Measurements from ENCODE around the gene DNM3.

The DNM3 gene

DNA sequence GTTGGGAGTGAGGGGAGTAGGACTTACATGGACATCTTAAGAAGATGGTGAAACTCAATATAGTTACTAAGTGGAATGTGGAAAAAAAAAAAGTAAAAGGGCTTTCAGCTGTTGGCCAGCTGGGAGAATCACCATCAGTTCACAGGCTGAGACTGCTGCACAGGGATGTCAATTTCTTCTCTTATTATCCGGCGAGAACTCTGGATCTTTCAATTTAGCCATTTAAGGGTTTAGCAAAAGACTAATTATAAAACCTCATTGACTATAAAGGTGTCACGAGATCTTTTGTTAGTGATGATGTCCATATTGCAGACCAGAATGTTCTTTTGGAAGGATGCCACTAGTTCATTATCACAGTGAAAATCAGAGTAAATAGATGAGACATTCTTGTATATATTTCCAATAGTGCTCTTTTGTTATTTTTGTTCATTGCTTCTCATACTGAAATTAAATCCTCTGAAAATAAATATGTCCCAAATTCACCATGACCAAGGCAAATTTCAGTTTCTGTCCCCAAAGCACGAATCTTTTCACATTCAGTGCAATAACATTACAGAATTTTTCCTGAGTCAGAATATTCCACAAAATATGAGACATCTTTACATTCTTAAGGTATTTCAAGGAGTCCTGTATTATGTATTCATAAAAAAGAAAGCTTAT lies 266.1 kb downstream of the DNM3 start:
- DNase-seq (ENCODE audit: low read depth, low spot score) = no peak

GRCh38 chr1:172108161-172108893 lies 267.0 kb downstream of the DNM3 start:
- DNase-seq (ENCODE audit: low read depth, low spot score) = no peak

- no peak for DNase-seq (ENCODE audit: low read depth, low spot score)
These were observed 268.1 kb downstream of the DNM3 start for GRCh38 chr1:172109359-172109758.

DNA sequence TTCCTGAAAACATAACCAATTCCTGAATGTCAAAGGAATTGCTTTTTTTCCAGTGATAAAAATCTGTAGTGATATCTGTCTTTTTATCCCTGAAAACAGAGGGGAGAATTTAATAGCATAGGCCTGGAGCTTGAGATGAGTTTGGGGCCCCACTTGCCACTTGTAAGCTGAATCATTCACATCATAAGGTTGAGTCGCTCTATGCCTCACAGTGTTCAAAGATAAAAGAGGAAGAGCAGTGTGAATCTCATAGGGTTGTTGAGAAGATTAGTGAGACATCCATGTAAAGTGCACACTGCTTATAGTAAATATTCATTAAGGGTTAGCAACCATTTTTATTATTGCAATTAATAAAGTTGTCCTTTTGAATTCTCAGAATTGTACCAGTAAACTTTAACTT lies 271.3 kb downstream of the DNM3 start:
- no peak for DNase-seq (ENCODE audit: low read depth, low spot score)

DNA sequence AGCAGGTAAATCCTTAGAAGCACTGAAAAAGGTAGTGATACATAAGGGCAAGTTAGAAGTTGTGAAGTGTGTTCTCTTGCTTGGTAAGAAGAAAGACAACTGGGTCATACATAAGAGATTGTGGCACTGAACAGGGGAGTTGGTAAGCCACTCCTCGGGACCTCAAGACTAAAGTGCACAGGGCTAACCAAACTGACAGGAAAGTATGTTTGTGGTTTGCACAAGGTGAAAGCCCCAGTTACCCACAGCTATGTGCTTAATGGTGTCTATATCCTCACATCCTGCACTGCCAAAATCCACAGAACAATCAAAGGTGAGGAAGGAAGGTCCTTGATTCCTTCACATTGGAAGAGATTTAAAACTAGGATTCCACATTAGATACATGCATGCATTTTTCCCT lies 276.5 kb downstream of the DNM3 start:
- no peak for DNase-seq (ENCODE audit: low read depth, low spot score)

- no peak for DNase-seq (ENCODE audit: low read depth, low spot score)
These were observed 277.3 kb downstream of the DNM3 start for GRCh38 chr1:172118618-172119017.

GRCh38 chr1:172119184-172119583 lies 277.9 kb downstream of the DNM3 start:
- DNase-seq (ENCODE audit: low read depth, low spot score) = no peak

DNA sequence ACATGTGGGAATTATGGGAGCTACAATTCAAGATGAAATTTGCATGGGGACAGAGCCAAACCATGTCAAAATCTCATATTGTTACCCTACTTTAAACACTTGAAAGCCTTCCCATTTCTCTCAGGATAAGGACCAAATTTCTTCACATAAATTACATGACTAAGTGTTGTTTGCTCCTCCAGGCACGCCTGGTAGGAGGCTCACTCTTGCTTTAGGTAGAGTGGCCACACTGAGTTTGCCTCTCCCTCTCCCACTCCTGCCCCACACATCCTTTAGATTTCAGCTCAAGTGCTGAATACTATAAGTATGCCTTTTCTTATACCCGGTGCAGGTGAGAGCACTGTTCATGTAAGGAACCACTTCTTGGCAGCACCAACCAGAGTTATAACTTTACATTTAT lies 279.1 kb downstream of the DNM3 start:
- no peak for DNase-seq (ENCODE audit: low read depth, low spot score)

GRCh38 chr1:172121081-172121717 lies 279.9 kb downstream of the DNM3 start:
- no peak for DNase-seq (ENCODE audit: low read depth, low spot score)

GRCh38 chr1:172122381-172122780 lies 281.1 kb downstream of the DNM3 start:
- DNase-seq (ENCODE audit: low read depth, low spot score) = no peak

DNA sequence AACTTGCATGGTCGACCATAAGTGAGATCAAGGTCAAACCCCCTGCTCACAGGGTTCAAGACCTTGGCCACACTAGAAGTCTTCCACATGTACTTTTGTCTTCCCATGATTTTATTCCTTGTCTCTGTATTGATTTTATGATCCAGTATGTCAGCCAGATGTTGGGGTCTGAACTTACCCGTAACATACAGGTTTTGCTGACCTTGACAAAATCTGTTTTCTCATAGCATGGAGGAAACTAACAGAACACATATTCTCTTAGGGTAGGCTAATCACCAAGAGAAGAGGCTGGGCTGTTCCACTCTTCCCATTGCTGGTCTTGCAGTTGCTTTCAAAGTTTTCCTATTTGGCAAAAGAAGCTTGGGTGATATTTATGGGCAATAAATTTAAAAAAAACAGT lies 284.0 kb downstream of the DNM3 start:
- no peak for DNase-seq (ENCODE audit: low read depth, low spot score)

DNA sequence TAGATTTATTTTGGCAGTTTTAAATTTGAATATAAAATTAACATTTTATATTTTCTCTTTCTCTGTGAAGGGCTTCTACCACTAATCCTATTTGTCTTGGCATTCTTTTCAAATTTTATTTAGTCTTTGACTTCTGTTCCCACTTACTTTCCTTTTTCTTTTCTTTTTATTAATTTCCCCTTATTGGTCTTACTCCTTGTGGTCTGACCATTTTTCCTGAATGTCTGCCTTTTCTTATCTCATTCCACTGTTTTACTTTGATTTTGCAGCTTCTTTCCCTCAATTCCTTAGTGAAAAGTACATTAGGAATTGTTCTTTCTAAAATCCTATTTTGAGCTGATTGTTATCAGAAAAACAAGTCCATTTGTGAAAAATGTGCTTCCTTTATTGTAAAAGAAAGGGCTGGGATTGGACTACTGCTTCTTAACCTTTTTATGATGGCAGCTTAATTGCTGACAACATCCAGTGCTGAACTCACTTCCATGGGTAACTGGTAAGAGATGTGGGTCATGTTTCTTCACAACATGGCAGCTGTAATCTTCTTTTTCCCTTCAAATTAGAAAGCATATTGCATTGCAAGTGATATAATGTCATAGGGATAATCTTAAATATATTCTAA lies 284.6 kb downstream of the DNM3 start:
- DNase-seq (ENCODE audit: low read depth, low spot score) = no peak

- DNase-seq (ENCODE audit: low read depth, low spot score) = no peak
These were observed 291.5 kb downstream of the DNM3 start for GRCh38 chr1:172132836-172133235.

DNA sequence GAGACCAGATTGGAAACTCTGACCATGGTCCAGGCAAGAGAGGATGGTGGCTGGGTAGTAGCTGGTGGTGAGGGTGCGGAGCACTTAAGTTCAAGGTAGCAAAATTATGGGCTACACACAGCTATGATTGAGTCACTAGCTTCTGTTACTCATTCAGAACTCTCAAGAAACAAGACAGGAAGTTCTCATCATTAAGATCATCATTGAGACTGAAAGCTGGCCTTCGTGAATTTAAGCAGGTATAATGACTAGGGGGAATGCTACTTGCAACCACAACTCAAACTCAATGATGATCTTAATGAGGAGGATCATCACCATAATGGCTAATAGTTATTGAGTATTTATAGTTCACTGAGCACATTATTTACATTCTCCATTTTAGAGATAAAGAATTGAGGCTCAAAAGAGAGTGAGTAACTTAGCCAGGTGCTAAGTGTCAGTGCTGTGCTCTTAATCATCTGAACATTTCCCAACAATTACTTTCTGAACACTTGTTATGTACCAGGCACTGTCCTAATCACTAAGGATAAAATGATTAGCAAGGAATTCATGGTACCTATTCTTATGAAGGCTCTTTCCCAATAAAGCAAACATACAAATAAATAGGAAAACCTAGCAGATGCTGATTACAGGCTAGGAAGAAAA lies 292.9 kb downstream of the DNM3 start:
- DNase-seq (ENCODE audit: low read depth, low spot score) = no peak

DNA sequence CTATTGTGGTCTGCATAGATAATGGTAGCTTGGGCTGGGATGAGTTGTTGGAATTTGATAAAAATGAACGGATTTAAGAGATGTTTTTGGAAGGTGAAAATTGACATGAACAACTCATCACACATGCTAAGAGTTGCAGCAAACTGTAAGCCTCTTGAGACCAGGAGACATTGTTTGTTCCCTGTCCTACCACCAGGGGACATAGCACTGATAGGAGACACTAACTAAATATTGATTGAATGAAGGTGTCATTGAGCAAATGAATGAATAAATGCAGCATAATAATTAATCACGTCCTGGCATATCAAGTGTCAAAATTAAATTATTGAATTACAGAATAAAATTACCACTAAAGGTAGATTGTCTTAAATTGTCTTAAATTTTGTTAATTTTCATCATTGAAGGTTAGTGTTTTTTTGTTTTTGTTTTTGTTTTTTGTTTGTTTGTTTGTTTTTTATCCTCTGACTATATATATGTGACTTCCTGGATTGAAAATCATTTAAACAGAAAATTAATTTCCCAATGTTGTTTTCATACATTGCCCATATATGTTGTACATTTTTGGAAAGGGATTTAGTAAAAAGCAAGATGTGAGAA lies 293.9 kb downstream of the DNM3 start:
- no peak for DNase-seq (ENCODE audit: low read depth, low spot score)

GRCh38 chr1:172135978-172136610 lies 294.8 kb downstream of the DNM3 start:
- no peak for DNase-seq (ENCODE audit: low read depth, low spot score)

DNA sequence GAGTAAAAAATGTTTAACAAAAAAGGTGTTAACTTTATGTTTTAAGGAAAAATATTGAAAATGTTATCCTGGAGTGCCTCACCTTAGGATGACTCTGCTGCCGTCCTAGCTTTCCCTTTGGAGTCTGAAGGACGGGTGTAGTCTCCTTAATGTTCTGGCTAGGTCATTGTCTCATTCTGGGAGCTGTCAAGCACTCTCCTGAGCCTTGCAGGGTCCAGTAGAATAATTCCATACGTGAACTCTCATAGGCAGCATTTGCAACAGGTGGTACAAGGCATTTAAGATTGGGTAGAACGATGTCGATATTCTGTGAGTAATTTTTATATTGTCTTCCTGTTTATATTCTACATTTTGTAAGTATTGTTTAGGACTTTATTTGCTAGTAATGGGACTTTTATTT lies 295.6 kb downstream of the DNM3 start:
- no peak for DNase-seq (ENCODE audit: low read depth, low spot score)

DNA sequence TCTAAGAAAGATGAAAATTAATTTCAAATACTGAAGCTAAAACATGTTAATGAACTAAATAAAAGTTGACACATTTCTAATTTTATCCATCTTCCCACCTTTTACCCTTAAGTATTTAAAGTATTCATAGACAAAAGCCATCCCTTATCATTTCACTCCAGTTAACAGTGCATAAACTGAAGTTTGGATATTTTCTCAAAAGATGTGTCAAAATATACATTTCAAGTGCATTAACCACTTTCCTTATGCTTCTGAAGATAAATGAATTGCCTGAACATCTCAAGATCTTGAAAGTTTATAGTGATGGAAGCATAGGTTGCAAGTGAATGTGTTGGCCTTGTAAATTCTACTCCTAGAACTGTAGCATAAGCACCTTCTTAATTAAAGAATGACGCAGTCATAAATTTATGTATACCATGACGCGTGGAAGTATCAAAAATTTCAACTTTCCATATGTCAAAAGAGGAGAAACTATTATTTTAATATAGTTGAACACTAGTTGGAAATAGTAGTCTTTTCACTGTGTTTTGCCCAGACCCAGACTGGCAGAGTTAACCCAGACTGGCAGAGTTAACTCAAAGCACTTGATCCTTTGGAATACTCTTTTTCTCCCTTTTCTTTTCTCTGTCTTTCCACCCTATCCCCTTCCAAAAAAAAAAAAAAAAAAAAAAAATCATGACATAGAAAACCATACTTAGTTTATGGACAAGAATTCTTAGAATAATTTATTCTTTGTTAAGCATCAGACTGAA lies 296.6 kb downstream of the DNM3 start:
- DNase-seq (ENCODE audit: low read depth, low spot score) = no peak

DNA sequence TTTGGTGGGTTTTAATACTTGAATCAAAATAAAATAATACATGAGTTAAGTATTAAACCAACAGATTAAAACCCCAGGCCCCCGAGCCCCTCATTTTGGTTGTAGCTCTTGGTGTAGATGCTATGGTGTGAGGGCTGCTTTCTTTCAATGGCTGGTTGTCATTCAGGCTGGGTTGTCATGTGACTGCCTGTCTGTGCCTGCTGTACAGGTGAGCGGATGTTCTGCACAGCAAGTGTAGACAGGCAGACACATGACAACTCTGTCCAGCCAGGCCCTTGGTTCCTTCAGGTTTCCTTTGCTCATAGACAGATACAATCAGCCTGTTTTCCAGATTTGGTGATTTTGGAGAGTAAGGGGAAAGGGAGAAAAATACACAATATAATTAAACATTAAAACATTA lies 297.3 kb downstream of the DNM3 start:
- DNase-seq (ENCODE audit: low read depth, low spot score) = no peak

DNA sequence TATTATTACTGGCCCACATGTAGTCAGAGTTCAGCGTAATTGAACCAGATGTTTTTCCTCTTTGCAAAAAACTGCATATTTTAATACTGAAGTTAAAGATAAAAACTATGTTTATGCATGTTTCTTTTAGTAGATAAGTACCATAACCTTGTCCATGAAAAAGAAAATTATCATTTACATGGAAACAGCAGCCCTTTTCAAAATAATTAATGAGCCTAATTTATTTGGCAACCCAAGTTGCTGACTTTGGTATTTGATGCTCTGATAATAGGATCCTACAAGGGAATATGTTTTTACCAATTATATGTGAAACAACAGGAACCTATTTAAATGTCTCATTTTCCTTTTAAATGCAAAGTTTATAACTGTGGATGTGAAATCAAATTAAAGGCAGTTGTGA lies 297.9 kb downstream of the DNM3 start:
- DNase-seq (ENCODE audit: low read depth, low spot score) = no peak

Data from brain pericyte (primary cell).